ENCODE data around the gene FYN.

Gene FYN

DNA sequence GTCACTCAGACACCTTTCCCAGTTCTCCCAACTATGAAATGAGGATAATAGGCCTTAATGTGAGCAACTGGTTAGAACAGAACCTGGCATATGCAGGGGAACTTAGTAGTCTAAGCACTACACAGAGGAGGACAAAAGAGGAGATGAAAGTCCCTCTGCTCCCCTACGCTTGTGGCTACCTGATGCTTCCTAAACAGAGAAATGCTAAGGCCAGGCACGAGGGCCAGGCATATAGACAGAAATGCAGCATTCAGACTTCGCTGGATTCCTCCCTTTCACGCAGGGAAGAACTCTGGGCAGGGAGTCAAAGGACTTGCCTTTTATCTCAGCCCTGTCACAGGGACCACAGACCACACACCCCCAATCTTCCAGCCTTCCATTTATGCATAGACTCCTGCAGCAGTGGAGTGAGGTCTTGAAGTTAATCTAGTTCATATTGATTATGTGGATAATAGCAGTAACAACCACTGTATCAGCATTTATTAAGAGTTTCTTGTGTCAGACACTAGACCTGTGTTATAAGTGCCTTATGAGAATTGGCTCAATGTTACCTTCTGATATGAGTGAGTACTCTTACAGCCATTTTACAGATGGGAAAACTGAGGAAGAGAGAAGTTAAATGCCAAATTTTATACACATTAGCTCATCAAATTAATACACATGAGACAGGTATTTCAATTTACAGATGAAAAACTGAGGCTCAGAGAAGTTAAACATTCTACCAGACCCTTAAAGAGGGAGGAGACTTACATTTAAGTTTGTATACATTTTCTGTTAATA is 240.6 kb downstream of the FYN start:
- H3K4me3 ChIP-seq (ENCODE audit: low read depth, low read length) = no peak overlapping the region
- TF ChIP-seq, protein P1, sequence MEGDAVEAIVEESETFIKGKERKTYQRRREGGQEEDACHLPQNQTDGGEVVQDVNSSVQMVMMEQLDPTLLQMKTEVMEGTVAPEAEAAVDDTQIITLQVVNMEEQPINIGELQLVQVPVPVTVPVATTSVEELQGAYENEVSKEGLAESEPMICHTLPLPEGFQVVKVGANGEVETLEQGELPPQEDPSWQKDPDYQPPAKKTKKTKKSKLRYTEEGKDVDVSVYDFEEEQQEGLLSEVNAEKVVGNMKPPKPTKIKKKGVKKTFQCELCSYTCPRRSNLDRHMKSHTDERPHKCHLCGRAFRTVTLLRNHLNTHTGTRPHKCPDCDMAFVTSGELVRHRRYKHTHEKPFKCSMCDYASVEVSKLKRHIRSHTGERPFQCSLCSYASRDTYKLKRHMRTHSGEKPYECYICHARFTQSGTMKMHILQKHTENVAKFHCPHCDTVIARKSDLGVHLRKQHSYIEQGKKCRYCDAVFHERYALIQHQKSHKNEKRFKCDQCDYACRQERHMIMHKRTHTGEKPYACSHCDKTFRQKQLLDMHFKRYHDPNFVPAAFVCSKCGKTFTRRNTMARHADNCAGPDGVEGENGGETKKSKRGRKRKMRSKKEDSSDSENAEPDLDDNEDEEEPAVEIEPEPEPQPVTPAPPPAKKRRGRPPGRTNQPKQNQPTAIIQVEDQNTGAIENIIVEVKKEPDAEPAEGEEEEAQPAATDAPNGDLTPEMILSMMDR (conservative IDR thresholded peaks at IDR 0.05; ENCODE audit: low read depth, low read length) = no peak
- DNase-seq (ENCODE audit: low read depth) = no peak

DNA sequence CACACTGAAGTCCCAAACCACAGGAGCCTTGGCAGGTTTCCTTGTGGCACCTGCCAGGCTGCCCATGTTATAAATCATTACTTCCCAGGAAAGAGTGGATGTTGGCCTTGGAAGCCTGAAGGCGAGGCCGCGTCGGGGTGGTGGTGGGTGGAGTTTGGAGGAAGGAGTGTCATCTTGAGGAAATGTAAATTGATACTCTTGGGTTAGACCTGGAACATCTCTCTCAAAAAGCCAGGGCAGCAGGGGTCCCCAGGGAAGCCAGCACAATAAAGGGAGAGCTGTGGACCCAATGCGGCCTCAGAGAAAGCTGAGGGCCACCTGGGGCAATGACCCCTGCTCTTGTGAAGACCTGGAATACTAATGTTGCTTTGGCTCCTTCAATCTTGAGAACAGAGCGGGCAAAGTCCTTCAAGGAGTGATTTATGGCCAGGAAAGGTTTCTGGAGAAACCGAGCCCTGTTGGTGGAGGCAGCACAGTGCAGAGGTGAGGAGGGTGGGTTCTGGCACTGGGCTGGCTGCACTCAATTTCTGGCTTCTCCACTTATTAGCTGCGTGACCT is 241.3 kb downstream of the FYN start:
- H3K4me3 ChIP-seq (ENCODE audit: low read depth, low read length) = no peak overlapping the region
- TF ChIP-seq, protein P1 (conservative IDR thresholded peaks at IDR 0.05; ENCODE audit: low read depth, low read length) = no peak
- DNase-seq (ENCODE audit: low read depth) = no peak

DNA sequence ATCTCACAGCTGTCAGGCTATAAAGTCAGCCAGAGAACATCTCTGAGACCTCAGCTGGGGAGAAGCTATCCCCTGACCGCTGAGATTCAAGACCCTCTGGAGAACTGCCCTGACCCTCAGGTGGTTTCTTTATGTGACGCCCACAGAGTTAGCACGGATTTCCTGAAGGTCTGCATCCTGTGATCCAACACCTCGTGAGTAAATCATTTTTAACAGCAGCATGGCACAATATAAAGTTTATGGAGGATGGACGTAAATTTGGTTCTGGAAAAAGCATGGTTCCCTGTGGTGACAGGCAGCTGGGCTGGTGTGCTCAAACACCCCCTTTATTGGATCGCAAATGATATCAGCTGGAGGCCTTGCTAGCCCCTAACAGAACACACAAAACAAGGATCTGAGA is 242.2 kb downstream of the FYN start:
- no peak for DNase-seq (ENCODE audit: low read depth)
- TF ChIP-seq, protein P1 (conservative IDR thresholded peaks at IDR 0.05; ENCODE audit: low read depth, low read length) = no peak
- no peak overlapping the region for H3K4me3 ChIP-seq (ENCODE audit: low read depth, low read length)

DNA sequence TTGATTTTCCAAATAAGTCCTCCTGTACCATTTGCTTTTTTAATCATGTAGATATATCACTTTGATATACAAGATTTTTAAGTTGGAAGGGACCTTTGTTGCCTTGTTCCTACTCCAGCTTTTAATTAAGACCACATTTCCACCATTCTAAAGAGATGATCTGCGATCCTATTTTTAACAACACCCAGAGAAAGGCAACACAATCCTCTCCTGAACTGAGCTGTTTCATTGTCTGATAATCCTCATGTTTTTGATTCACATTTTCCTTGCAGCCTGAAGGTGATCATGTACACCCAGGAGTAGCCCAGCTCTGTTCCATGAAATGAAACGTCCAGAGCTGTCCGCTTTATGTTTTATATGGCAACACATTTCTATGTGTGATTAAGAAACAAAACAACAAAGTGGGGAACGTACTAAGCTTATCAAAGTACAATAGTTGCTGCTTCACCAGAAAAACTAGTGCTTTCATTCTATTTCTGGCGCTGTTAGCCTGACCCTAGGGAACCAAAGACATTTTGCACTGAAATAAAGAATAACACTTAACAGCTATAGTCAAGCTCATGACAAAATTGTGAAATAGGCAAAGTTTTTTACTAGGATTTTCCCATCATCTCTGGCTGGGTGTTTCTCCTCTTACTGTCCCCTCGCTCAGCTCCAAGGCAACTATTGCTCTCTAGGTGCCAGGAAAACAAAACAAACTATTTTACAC is 245.0 kb downstream of the FYN start:
- DNase-seq (ENCODE audit: low read depth) = peak; percentile 48
- TF ChIP-seq, protein P1 (conservative IDR thresholded peaks at IDR 0.05; ENCODE audit: low read depth, low read length) = no peak
- H3K4me3 ChIP-seq (ENCODE audit: low read depth, low read length) = no peak overlapping the region

DNA sequence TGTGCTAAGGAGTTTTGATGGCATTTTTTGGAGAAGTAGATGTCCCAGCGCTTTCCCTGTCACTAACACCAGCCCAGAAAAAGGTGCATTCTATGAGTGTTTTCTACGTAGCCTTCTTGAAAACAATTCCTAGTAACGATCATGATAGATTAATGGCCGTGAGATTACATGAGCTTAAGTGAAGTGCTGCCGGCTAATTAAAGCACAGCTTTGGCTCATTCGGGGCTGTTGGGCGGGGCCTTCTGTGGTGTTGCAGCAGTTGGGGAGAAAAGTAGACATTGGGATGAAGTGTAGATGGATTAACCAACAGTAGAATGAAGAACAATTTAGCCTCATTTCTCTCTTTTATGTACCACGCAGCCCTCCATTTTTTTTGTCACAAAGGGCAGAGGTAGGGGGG is 246.8 kb downstream of the FYN start:
- DNase-seq (ENCODE audit: low read depth) = no peak
- TF ChIP-seq, protein P1 (conservative IDR thresholded peaks at IDR 0.05; ENCODE audit: low read depth, low read length) = no peak
- no peak overlapping the region for H3K4me3 ChIP-seq (ENCODE audit: low read depth, low read length)

DNA sequence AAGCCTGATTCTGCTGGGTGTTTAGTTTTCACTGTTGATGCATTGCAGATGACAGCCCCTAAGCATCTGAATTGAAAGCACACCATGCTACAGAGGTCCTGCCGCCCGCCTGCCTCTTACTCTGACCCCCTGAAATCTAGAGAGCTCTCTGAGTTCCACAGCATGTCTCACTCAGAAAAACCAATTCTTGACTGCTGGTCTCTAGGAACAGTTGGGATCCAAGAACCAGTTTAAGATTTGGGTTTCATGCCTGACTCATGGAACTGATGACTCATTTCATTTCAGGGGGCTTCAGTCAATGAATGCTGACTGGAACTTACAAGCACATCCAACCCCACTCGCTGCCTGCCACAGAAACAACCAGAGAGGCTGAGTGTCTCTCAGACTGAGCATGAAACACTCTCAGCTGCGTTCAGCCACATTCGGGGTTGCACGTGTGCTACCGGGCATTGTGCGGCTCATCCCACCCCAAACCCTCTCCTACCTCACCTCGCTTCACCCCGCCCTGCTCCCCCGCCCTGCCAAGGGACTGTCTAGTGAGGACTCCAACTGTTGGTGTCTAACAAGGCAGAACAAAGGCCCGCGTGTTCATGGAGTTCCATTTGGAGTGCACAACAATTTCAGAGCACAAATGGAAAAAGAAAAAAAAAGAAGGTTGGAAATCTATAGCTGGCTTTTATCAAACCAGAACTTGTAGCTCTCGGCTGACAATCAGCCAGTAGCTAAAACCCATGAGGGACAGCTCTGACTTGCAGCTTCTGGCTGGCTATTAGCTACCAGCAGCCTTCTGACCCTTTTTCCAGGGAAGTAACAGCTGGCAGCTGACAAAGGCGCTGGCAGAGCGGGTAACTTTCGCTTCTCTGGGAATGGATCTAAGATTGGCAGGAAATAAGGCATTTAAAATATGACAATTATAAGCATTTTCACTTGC is 247.5 kb downstream of the FYN start:
- peak; percentile 46 for DNase-seq (ENCODE audit: low read depth)
- TF ChIP-seq, protein P1 (conservative IDR thresholded peaks at IDR 0.05; ENCODE audit: low read depth, low read length) = no peak
- no peak overlapping the region for H3K4me3 ChIP-seq (ENCODE audit: low read depth, low read length)

All from choroid plexus epithelial cell (primary cell).